ENCODE data around the gene GRM4.

The GRM4 gene

DNA sequence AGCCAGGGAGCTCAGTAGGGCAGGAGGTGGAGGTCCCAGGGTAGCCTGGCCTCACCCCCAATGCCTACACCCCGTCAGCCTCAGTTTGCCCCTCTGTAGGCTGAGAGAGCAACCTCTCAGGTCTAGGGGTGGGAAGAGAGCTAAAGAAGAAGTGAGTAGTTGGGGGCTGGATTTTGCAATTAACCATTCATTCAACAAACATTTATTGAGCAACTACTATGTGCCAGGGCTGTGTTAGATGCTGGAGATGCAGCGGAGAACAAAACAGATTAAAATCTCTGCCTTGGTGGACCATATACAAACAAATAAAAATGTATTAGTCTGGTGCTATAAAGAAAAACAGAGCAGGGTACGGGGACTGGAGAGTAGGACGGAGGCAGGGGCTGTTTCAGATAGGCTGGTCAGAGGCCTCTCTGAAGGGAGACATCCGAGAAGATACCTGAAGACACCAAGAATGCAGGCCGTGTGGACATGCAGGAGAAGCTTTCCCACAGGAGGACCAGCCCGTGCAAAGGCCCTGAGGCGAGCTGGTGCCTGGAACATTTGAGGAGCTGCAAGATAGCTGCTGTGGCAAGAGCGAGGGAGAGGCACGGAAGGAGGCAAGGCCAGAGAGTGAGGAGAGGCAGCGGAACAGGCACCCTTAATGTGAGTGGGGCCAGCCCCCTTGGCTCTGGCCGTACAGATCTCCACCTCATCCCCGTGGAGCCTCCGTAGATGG is 60.3 kb downstream of the GRM4 start:
- DNase-seq (ENCODE audit: low spot score) = no peak
- TF ChIP-seq, protein P1, sequence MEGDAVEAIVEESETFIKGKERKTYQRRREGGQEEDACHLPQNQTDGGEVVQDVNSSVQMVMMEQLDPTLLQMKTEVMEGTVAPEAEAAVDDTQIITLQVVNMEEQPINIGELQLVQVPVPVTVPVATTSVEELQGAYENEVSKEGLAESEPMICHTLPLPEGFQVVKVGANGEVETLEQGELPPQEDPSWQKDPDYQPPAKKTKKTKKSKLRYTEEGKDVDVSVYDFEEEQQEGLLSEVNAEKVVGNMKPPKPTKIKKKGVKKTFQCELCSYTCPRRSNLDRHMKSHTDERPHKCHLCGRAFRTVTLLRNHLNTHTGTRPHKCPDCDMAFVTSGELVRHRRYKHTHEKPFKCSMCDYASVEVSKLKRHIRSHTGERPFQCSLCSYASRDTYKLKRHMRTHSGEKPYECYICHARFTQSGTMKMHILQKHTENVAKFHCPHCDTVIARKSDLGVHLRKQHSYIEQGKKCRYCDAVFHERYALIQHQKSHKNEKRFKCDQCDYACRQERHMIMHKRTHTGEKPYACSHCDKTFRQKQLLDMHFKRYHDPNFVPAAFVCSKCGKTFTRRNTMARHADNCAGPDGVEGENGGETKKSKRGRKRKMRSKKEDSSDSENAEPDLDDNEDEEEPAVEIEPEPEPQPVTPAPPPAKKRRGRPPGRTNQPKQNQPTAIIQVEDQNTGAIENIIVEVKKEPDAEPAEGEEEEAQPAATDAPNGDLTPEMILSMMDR (conservative IDR thresholded peaks at IDR 0.05; ENCODE audit: low read depth) = no peak
- H3K27ac ChIP-seq = no peak overlapping the region
- POLR2A ChIA-PET (ENCODE audit: low non-redundant PET) = no interaction called here
- CTCF ChIA-PET = interaction anchor here (0.7 kb wide), 2 partner anchors 17 to 23 kb away, joined by 3 read pairs; no protein-coding TSS in a partner anchor

DNA sequence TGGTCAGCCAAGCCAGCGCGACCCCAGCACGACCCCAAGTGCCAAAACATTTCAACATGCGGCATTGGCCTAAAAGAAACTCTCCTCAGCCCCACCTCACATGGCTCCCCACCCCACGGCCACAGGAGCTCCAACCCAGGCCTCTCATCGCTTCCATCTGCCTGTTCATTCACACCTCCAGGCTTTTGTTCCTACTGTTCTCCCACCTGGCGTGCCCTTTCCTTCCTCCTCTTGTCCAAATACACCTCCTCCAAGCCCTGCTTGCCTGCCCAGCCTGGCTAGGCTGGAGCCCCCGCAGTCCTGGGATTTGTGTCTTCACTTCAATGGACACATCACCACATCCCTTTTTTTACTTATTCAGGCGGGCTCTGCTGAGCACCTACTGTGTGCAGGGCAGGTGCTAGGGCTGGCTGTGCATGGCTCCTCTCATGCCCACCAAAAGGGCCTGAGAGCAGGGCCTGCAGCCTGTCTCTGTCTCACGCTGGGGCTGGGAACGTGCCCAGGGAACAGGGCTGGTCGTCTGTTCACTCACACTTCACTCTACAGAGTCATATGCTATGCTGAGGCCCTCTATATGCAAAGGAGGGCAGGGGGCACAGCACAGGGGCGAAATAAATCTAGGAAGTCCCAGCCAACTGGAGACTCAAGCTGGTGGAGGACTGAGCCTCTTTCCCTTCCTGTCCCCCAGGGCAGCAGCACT is 61.1 kb downstream of the GRM4 start:
- DNase-seq (ENCODE audit: low spot score) = no peak
- no peak overlapping the region for H3K27ac ChIP-seq
- ChIA-PET POLR2A (ENCODE audit: low non-redundant PET) (no interaction called here), CTCF (interaction anchor here (0.7 kb wide), 1 partner anchor 22 kb away, joined by 3 read pairs; no protein-coding TSS in a partner anchor)
- TF ChIP-seq, protein P1 (conservative IDR thresholded peaks at IDR 0.05; ENCODE audit: low read depth) = no peak

DNA sequence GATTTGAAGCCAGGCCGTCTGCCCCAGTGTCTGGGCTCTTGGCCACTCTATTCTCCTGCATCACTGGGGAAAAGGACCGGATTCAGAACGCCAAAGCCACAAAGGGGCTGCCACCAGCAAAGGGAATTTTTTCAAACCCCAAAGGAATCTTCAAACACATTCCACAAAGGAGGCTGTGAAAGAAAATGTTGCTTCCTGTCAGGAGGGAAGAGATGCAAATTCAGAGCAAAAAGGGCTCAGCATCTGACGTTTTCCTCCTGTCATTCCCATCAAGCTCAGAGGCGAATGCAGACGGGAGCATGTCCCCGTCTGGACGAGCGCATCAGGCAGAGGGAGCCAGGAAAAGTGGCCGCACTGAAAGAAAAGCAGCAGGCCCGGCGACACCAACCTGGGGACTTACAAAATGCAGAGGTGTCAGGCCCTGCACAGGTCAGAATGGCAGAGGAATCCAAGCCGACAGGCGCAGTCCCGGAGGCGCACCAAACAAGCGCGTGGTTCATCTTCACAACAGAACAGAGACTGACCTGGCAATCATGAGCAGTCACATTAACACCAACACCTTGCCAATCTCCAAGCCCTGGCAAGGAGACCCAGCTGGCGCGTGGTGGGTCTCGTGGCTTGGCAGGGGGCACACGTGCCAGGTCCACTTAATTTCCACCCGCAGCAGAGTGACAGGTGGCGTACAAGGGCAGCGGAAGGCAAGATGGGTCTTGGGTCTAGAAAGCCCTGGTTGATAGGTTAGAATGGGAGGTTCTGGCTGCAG is 62.8 kb downstream of the GRM4 start:
- ChIA-PET POLR2A (ENCODE audit: low non-redundant PET) (no interaction called here), CTCF (no interaction called here)
- DNase-seq (ENCODE audit: low spot score) = no peak
- TF ChIP-seq, protein P1 (conservative IDR thresholded peaks at IDR 0.05; ENCODE audit: low read depth) = no peak
- H3K27ac ChIP-seq = no peak overlapping the region

DNA sequence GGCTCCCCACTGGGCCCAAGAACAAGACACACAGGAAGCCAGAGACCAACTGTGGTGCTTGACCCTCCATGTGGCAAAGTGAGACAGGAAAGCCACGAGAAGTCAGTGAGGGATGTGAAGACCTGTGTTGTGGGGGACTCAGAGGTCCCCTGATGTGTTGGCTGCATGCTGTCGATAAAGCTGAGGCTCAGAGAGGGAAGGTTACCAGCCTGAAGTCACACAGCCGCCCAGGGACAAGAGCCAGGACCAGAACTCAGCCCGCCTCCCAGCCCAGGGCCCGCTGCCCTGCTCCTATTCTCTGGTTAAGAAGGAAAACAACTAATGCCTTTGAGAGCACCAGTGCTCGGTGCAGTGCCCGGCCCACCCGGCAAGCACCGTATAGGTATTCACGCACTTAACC is 63.5 kb downstream of the GRM4 start:
- ChIA-PET POLR2A (ENCODE audit: low non-redundant PET) (no interaction called here), CTCF (no interaction called here)
- TF ChIP-seq, protein P1 (conservative IDR thresholded peaks at IDR 0.05; ENCODE audit: low read depth) = no peak
- no peak overlapping the region for H3K27ac ChIP-seq
- DNase-seq (ENCODE audit: low spot score) = no peak

DNA sequence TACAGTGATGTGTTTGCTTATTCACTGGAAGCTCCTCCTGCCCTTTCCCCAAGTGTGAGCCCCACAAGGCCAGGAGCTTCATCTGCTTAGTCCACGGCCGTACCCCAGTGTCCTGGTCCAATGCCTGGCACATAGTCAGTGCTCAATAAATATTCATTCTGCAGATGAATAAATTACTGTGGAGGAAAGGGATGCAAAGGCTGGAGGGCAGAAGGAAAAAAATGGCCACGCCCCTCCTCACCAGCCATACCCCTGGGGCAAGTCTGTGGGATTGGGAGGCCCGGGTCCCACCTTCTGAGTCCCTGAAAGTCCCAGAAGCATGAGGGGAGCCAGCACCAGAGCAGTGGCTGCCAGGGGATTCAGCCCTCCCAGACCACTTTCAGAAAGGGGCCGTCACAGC is 65.5 kb downstream of the GRM4 start:
- ChIA-PET POLR2A (ENCODE audit: low non-redundant PET) (no interaction called here), CTCF (no interaction called here)
- no peak for DNase-seq (ENCODE audit: low spot score)
- TF ChIP-seq, protein P1 (conservative IDR thresholded peaks at IDR 0.05; ENCODE audit: low read depth) = no peak
- H3K27ac ChIP-seq = no peak overlapping the region

DNA sequence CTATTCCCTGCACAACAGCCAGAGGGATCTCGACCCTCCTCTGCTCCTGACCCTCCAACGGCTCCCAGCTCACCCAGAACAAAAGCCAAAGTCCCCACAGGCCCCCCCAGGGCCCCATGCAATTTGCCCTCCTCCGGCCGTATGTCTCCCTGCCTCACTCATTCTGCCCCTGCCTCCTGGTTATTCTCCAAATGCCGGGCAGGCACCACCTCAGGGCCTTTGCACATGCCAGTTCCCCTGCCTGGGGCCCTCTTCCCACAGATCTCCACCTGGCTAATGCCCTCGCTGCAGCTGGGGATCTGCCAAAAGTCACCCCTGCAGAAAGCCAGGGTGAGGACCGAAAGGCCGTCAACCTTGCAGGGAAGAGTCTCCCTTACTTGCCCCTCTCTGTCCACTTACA is 66.0 kb downstream of the GRM4 start:
- ChIA-PET CTCF (no interaction called here), POLR2A (ENCODE audit: low non-redundant PET) (no interaction called here)
- no peak for DNase-seq (ENCODE audit: low spot score)
- TF ChIP-seq, protein P1 (conservative IDR thresholded peaks at IDR 0.05; ENCODE audit: low read depth) = no peak
- no peak overlapping the region for H3K27ac ChIP-seq

Data from RWPE1 (cell line).